Stimulated activated CD8-positive, alpha-beta memory T cell treated with anti-CD3 and anti-CD28 coated beads, Interleukin-4, amount 100 ng/mL, for 4 hours (primary cell): ENCODE measurements around the gene SH3D19.
"Not testable (repeated sequence)": the region's sequence is repeated elsewhere in the genome, so short reads cannot be mapped to it uniquely, and the experiment has no call there.

Source experiments
- DNase-seq, 2 donors: peaks; one replicate each; pipeline ENCODE4 v3.0.0-alpha.2; 2020; ENCODE audit warnings: low read depth in 2 of 2, low spot score in 1 of 2

The SH3D19 gene

GRCh38 chr4:151323667-151324066, 1.7 kb downstream of the SH3D19 start:
- no peak for DNase-seq

GRCh38 chr4:151322570-151322969, 2.8 kb downstream of the SH3D19 start:
- DNase-seq = no peak

GRCh38 chr4:151322161-151322560, 3.2 kb downstream of the SH3D19 start:
- not testable (repeated sequence) for DNase-seq

GRCh38 chr4:151321586-151321985, 3.8 kb downstream of the SH3D19 start:
- DNase-seq = no peak

- DNase-seq = no peak
Measured at GRCh38 chr4:151319490-151319889, 5.9 kb downstream of the SH3D19 start.

- DNase-seq = no peak
Measured at GRCh38 chr4:151318307-151319006, 6.9 kb downstream of the SH3D19 start.

- DNase-seq = no peak
Measured at GRCh38 chr4:151316645-151317044, 8.8 kb downstream of the SH3D19 start.

GRCh38 chr4:151315212-151315886, 10.1 kb downstream of the SH3D19 start:
- no peak for DNase-seq

GRCh38 chr4:151314479-151314878, 10.9 kb downstream of the SH3D19 start:
- no peak for DNase-seq

GRCh38 chr4:151314010-151314355, 11.4 kb downstream of the SH3D19 start:
- no peak for DNase-seq

- DNase-seq = no peak
Measured at GRCh38 chr4:151313306-151314009, 11.9 kb downstream of the SH3D19 start.

- no peak for DNase-seq
Measured at GRCh38 chr4:151310124-151310728, 15.2 kb downstream of the SH3D19 start.

GRCh38 chr4:151304755-151305154, 20.6 kb downstream of the SH3D19 start:
- DNase-seq = no peak

- no peak for DNase-seq
Measured at GRCh38 chr4:151304226-151304625, 21.2 kb downstream of the SH3D19 start.

- no peak for DNase-seq
Measured at GRCh38 chr4:151302432-151302831, 23.0 kb downstream of the SH3D19 start.

GRCh38 chr4:151297170-151297569, 28.2 kb downstream of the SH3D19 start:
- no peak for DNase-seq

- no peak for DNase-seq
Measured at GRCh38 chr4:151296227-151296626, 29.2 kb downstream of the SH3D19 start.

GRCh38 chr4:151294833-151295496, 30.4 kb downstream of the SH3D19 start:
- DNase-seq = no peak

- no peak for DNase-seq
Measured at GRCh38 chr4:151292038-151292437, 33.4 kb downstream of the SH3D19 start.

GRCh38 chr4:151291485-151291884, 33.9 kb downstream of the SH3D19 start:
- no peak for DNase-seq

- DNase-seq = no peak
Measured at GRCh38 chr4:151287409-151287808, 38.0 kb downstream of the SH3D19 start.
